HEK293T (cell line): ENCODE measurements around the gene LRP2.
"Not testable (repeated sequence)": the region's sequence is repeated elsewhere in the genome, so short reads cannot be mapped to it uniquely, and the experiment has no call there.

Experiments used
- CTCF ChIA-PET: fragments of 350-600 bp; formaldehyde crosslinking; extraction: SDS; loops from one replicate; lab custom pipeline; 2021; ENCODE audit warnings: antibody characterized with exemption, inconsistent platforms; lab: Yijun Ruan, JAX
- POLR2A ChIA-PET: fragments of 350-600 bp; formaldehyde crosslinking; extraction: SDS; loops from one replicate; lab custom pipeline; 2020; ENCODE audit warnings: antibody characterized with exemption, inconsistent platforms; lab: Yijun Ruan, JAX
- DNase-seq: peaks from one replicate; pipeline ENCODE4 v3.0.0; 2012; ENCODE audit warnings: mixed read lengths; ENCODE audit errors: extremely low spot score
- ARNT ChIP-seq: fragments of 450-650 bp; IDR thresholded peaks from 2 replicates; pipeline ENCODE4 v1.6.1; 2017; ENCODE audit warnings: mild to moderate bottlenecking
- BHLHE40 ChIP-seq: fragments of 450-650 bp; IDR thresholded peaks from 2 replicates; pipeline ENCODE4 v1.6.1; 2016; ENCODE audit warnings: mild to moderate bottlenecking, moderate library complexity, borderline replicate concordance
- CTBP1 ChIP-seq: fragments of 450-650 bp; IDR thresholded peaks from 2 replicates; pipeline ENCODE4 v1.6.1; 2016; ENCODE audit warnings: borderline replicate concordance
- ELF4 ChIP-seq: fragments of 450-650 bp; IDR thresholded peaks from 2 replicates; pipeline ENCODE4 v1.6.1; 2017; ENCODE audit warnings: antibody characterized with exemption
- FOXA1 ChIP-seq: fragments of 450-650 bp; IDR thresholded peaks from 2 replicates; pipeline ENCODE4 v1.6.1; 2016; ENCODE audit warnings: mild to moderate bottlenecking
- FOXK2 ChIP-seq: fragments of 450-650 bp; IDR thresholded peaks from 2 replicates; pipeline ENCODE4 v1.6.1; 2016; ENCODE audit warnings: mild to moderate bottlenecking
- FOXM1 ChIP-seq: fragments of 450-650 bp; IDR thresholded peaks from 2 replicates; pipeline ENCODE4 v1.6.1; 2017; ENCODE audit warnings: mild to moderate bottlenecking, borderline replicate concordance
- HDGF ChIP-seq: fragments of 450-650 bp; IDR thresholded peaks from 2 replicates; pipeline ENCODE4 v1.6.1; 2017; ENCODE audit warnings: antibody characterized with exemption, borderline replicate concordance
- L3MBTL2 ChIP-seq: fragments of 450-650 bp; conservative IDR thresholded peaks from 2 replicates; pipeline ENCODE4 v1.6.1; 2016; ENCODE audit warnings: mild to moderate bottlenecking
- LEF1 ChIP-seq: fragments of 450-650 bp; IDR thresholded peaks from 2 replicates; pipeline ENCODE4 v1.6.1; 2017; ENCODE audit warnings: mild to moderate bottlenecking, borderline replicate concordance
- NFRKB ChIP-seq: fragments of 450-650 bp; IDR thresholded peaks from 2 replicates; pipeline ENCODE4 v1.6.1; 2016; ENCODE audit warnings: mild to moderate bottlenecking, moderate library complexity
- PKNOX1 ChIP-seq: fragments of 450-650 bp; IDR thresholded peaks from 2 replicates; pipeline ENCODE4 v1.6.1; 2016
- SP1 ChIP-seq: fragments of 450-650 bp; IDR thresholded peaks from 2 replicates; pipeline ENCODE4 v1.6.1; 2017
- SUZ12 ChIP-seq: fragments of 450-650 bp; IDR thresholded peaks from 2 replicates; pipeline ENCODE4 v1.6.1; 2016; ENCODE audit warnings: mild to moderate bottlenecking
- TARDBP ChIP-seq: fragments of 450-650 bp; IDR thresholded peaks from 2 replicates; pipeline ENCODE4 v1.6.1; 2016
- ZNF384 ChIP-seq: fragments of 450-650 bp; IDR thresholded peaks from 2 replicates; pipeline ENCODE4 v1.6.1; 2016

Gene LRP2

GRCh38 chr2:169143998-169144397 lies 218.3 kb downstream of the LRP2 start:
- no peak for DNase-seq
- POLR2A ChIA-PET, result no interaction called here
- CTCF ChIA-PET, result interaction anchor here (0.6 kb wide), 1 partner anchor 93 kb away, joined by 3 read pairs; no protein-coding TSS in a partner anchor
- no peak for TF ChIP-seq ARNT
- TF ChIP-seq PKNOX1, result no peak
- TF ChIP-seq SP1, result no peak
- no peak for TF ChIP-seq NFRKB
- no peak for TF ChIP-seq ELF4
- no peak for TF ChIP-seq HDGF
- TF ChIP-seq ZNF384, result no peak
- TF ChIP-seq L3MBTL2, result no peak
- no peak for TF ChIP-seq BHLHE40
- no peak for TF ChIP-seq FOXK2
- TF ChIP-seq FOXA1, result no peak
- no peak for TF ChIP-seq LEF1
- TF ChIP-seq FOXM1, result no peak
- no peak for TF ChIP-seq SUZ12
- no peak for TF ChIP-seq CTBP1
- TF ChIP-seq TARDBP, result no peak

- TF ChIP-seq LEF1, result no peak
- peak; percentile 74 for DNase-seq
- ChIA-PET POLR2A (no interaction called here), CTCF (interaction anchor here (0.8 to 2.6 kb wide), 4 partner anchors 10 to 80 kb away, joined by 3 to 18 read pairs (median 4); no protein-coding TSS in a partner anchor)
These were observed 220.5 kb downstream of the LRP2 start for GRCh38 chr2:169141713-169142352.

GRCh38 chr2:169139993-169140767 lies 222.2 kb downstream of the LRP2 start:
- no peak for TF ChIP-seq ELF4
- TF ChIP-seq NFRKB, result no peak
- TF ChIP-seq LEF1, result no peak
- no peak for TF ChIP-seq HDGF
- no peak for TF ChIP-seq SP1
- no peak for TF ChIP-seq SUZ12
- no peak for TF ChIP-seq PKNOX1
- TF ChIP-seq FOXK2, result no peak
- TF ChIP-seq FOXA1, result no peak
- DNase-seq, result no peak
- CTCF ChIA-PET, result interaction anchor here (2.6 kb wide), 1 partner anchor 9 kb away, joined by 18 read pairs; no protein-coding TSS in a partner anchor
- POLR2A ChIA-PET, result no interaction called here

- no peak for DNase-seq
- ChIA-PET CTCF (no interaction called here), POLR2A (no interaction called here)
- TF ChIP-seq ARNT (no peak), ELF4 (no peak), BHLHE40 (no peak), TARDBP (no peak), NFRKB (no peak), FOXA1 (no peak), HDGF (no peak), SUZ12 (no peak), FOXM1 (no peak), FOXK2 (no peak), SP1 (no peak)
These were observed 223.2 kb downstream of the LRP2 start for GRCh38 chr2:169139145-169139544.

GRCh38 chr2:169137924-169138323 lies 224.4 kb downstream of the LRP2 start:
- no peak for TF ChIP-seq LEF1
- no peak for TF ChIP-seq ARNT
- no peak for TF ChIP-seq FOXK2
- TF ChIP-seq ZNF384, result no peak
- TF ChIP-seq FOXM1, result no peak
- no peak for TF ChIP-seq HDGF
- no peak for TF ChIP-seq TARDBP
- no peak for TF ChIP-seq NFRKB
- no peak for TF ChIP-seq SP1
- no peak for TF ChIP-seq L3MBTL2
- TF ChIP-seq BHLHE40, result no peak
- no peak for TF ChIP-seq SUZ12
- no peak for DNase-seq
- ChIA-PET POLR2A (no interaction called here), CTCF (interaction anchor here (1.0 kb wide), 1 partner anchor 84 kb away, joined by 4 read pairs; no protein-coding TSS in a partner anchor)

GRCh38 chr2:169136885-169137534 lies 225.3 kb downstream of the LRP2 start:
- POLR2A ChIA-PET, result no interaction called here
- DNase-seq, result no peak
- TF ChIP-seq BHLHE40 (no peak), ELF4 (no peak), FOXA1 (no peak), TARDBP (no peak), ARNT (no peak), NFRKB (no peak)
- CTCF ChIA-PET, result no interaction called here

GRCh38 chr2:169136428-169136827 lies 225.9 kb downstream of the LRP2 start:
- POLR2A ChIA-PET, CTCF ChIA-PET, DNase-seq: not testable (repeated sequence)

GRCh38 chr2:169134272-169134671 lies 228.1 kb downstream of the LRP2 start:
- CTCF ChIA-PET, DNase-seq, POLR2A ChIA-PET: not testable (repeated sequence)
